Gastroesophageal sphincter (tissue), 3 donors: Measurements from ENCODE around the gene APMAP.

ENCODE experiments used
- POLR2AphosphoS5 ChIP-seq: sonication (generic); formaldehyde crosslinking; IDR thresholded peaks from one replicate; pipeline ENCODE4 v1.6.1; 2017; ENCODE audit warnings: antibody characterized with exemption
- TF ChIP-seq, protein P1 (sequence below), 4 experiments: fragments of 200-600 bp in 2 of 4; fragments of 450-650 bp in 2 of 4; sonication (generic) in 1 of 4; IDR thresholded peaks; one replicate each; pipeline ENCODE4 v1.5.1; 2017 to 2019; ENCODE audit warnings: antibody characterized with exemption in 4 of 4, mild to moderate bottlenecking in 2 of 4, moderate library complexity in 2 of 4

DNA sequence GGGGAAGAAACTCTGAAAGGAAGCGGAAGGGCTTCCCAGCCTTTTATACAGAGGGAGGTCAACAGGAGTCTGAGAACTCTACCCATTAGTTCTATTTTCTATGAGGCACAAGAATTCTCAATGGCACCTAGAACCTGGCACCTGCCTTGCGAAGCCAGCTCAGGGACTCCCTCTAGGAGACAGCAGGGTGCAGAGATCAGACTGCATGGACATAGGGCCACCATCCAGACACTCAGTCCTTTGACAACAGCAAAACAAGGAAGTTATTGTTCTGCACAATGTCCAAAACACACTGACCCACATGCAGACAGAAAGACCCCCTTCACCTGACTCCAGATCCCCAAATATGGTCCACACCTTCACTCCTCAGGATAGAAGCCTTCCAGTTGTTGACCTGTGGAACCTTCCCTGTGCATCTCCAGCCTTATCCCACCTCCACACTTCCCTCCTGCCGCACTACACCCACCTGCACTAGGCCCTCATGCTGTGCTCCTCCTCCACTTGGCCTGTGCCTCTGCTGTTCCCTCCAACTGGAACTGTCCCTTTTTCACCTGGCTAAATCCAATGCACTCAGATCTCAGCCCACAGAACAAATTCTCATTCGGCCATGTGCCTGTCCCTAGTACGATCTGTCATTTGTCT, 37.6 kb upstream of the APMAP start:
- TF ChIP-seq, protein P1, sequence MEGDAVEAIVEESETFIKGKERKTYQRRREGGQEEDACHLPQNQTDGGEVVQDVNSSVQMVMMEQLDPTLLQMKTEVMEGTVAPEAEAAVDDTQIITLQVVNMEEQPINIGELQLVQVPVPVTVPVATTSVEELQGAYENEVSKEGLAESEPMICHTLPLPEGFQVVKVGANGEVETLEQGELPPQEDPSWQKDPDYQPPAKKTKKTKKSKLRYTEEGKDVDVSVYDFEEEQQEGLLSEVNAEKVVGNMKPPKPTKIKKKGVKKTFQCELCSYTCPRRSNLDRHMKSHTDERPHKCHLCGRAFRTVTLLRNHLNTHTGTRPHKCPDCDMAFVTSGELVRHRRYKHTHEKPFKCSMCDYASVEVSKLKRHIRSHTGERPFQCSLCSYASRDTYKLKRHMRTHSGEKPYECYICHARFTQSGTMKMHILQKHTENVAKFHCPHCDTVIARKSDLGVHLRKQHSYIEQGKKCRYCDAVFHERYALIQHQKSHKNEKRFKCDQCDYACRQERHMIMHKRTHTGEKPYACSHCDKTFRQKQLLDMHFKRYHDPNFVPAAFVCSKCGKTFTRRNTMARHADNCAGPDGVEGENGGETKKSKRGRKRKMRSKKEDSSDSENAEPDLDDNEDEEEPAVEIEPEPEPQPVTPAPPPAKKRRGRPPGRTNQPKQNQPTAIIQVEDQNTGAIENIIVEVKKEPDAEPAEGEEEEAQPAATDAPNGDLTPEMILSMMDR (IDR thresholded peaks at IDR 0.05), result no peak
- TF ChIP-seq POLR2AphosphoS5, result no peak
